ENCODE measurements around the gene ATXN1.

Gene ATXN1

DNA sequence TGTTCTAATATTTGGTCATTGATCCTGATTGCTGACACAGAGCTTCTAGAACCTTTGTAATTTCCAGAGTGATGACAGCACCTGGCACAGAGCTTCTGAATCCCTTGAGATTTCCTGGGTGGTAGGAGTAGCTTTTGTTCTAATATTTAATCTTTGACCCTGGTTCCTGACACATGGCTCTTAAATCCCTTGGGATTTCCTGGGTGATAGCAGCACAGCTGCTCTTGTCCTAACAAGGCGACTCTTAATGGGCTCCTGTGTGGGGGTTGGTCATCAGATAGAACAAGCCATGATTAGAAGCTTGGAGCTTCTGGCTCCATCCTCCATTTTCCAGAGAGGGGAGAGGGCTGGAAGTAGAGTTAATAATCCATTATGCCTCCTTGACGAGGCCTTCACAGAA lies 504.5 kb downstream of the ATXN1 start:
- H2BK15ac ChIP-seq (ENCODE audit: low read length), result no peak overlapping the region
- no peak overlapping the region for H3K9ac ChIP-seq (ENCODE audit: low read depth, low read length, poor library complexity)
- no peak overlapping the region for H2BK12ac ChIP-seq (ENCODE audit: low read length)
- no peak overlapping the region for H3K4me3 ChIP-seq (ENCODE audit: low read length in 2 of 2)
- no peak overlapping the region for H4K91ac ChIP-seq (ENCODE audit: low read depth, low read length, poor library complexity)
- H3K14ac ChIP-seq (ENCODE audit: low read length), result no peak overlapping the region
- no peak overlapping the region for H3K23ac ChIP-seq (ENCODE audit: low read depth, low read length, poor library complexity)
- no peak overlapping the region for H4K8ac ChIP-seq (ENCODE audit: low read depth, low read length)
- no peak overlapping the region for H2BK120ac ChIP-seq (ENCODE audit: low read depth, low read length)
- no peak overlapping the region for H2AK5ac ChIP-seq (ENCODE audit: low read depth, low read length)
- peaks cover 2 to 5% of the 10 kb centered on the region in 2 donors for H3K4me1 ChIP-seq (ENCODE audit: control insufficient read depth in 2 of 2, insufficient read depth in 1 of 2, low read depth in 1 of 2, low read length in 2 of 2)
- no peaks in the 10 kb centered on the region for H3K36me3 ChIP-seq (replicated peaks in 1 of 2; ENCODE audit: control insufficient read depth in 2 of 2, insufficient read depth in 2 of 2, low read length in 2 of 2)
- peaks cover 0 to 1% of the 10 kb centered on the region in 2 donors for H3K9me3 ChIP-seq (replicated peaks in 1 of 2; ENCODE audit: control insufficient read depth in 2 of 2, insufficient read depth in 1 of 2, low read depth in 1 of 2, low read length in 2 of 2)
- no peak overlapping the region for H2BK5ac ChIP-seq (ENCODE audit: low read length)
- H3K4ac ChIP-seq (ENCODE audit: low read length), result no peak overlapping the region
- H3K18ac ChIP-seq (ENCODE audit: low read length), result no peak overlapping the region
- no peaks in the 10 kb centered on the region for H3K27me3 ChIP-seq (ENCODE audit: control insufficient read depth in 3 of 3, insufficient read depth in 3 of 3, low read depth in 1 of 3, low read length in 3 of 3)
- no peak overlapping the region for H2AFZ ChIP-seq (ENCODE audit: low read length)
- H3K27ac ChIP-seq (replicated peaks; ENCODE audit: low read length), result no peak overlapping the region
- no peak for DNase-seq (ENCODE audit: low spot score)
- no peaks in the 10 kb centered on the region for H3K79me1 ChIP-seq (ENCODE audit: low read depth, low read length)
- H3K4me2 ChIP-seq (ENCODE audit: insufficient read depth, low read length, poor library complexity, severe bottlenecking), result no peak overlapping the region
- no CpG with 5 or more reads among the region's 2 CpGs for WGBS, 2 donors (ENCODE audit: extremely low coverage in 2 of 2, insufficient read length in 2 of 2, insufficient replicate concordance in 1 of 2)

DNA sequence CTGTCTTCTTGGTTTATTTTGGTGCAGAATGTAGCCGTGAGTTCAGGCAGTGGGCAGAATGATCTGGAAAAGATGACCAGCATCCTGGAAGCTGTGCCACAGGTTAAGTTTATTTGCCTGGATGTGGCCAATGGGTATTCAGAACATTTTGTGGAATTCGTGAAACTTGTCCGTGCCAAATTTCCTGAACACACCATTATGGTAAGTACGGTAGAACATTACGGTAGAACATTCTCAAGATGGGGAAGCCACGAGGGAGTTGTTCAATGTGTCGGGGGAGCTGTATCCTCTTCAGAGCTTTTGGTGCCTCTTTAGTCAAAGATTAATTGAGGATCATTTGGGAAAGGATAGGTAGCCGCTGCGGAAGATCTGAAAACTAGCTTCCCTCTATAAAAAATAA lies 506.7 kb downstream of the ATXN1 start:
- no peak overlapping the region for H2BK12ac ChIP-seq (ENCODE audit: low read length)
- no peak overlapping the region for H3K4me2 ChIP-seq (ENCODE audit: insufficient read depth, low read length, poor library complexity, severe bottlenecking)
- H3K36me3 ChIP-seq (replicated peaks in 1 of 2; ENCODE audit: control insufficient read depth in 2 of 2, insufficient read depth in 2 of 2, low read length in 2 of 2), result no peaks in the 10 kb centered on the region
- no peak overlapping the region for H4K91ac ChIP-seq (ENCODE audit: low read depth, low read length, poor library complexity)
- H3K27me3 ChIP-seq (ENCODE audit: control insufficient read depth in 3 of 3, insufficient read depth in 3 of 3, low read depth in 1 of 3, low read length in 3 of 3), result peaks cover 0 to 6% (median 0%) of the 10 kb centered on the region in 3 experiments
- H2BK15ac ChIP-seq (ENCODE audit: low read length), result no peak overlapping the region
- peaks cover 2 to 10% of the 10 kb centered on the region in 2 donors for H3K4me1 ChIP-seq (ENCODE audit: control insufficient read depth in 2 of 2, insufficient read depth in 1 of 2, low read depth in 1 of 2, low read length in 2 of 2)
- H2BK5ac ChIP-seq (ENCODE audit: low read length), result no peak overlapping the region
- H3K4ac ChIP-seq (ENCODE audit: low read length), result no peak overlapping the region
- no peaks in the 10 kb centered on the region for H3K79me1 ChIP-seq (ENCODE audit: low read depth, low read length)
- H3K9me3 ChIP-seq (replicated peaks in 1 of 2; ENCODE audit: control insufficient read depth in 2 of 2, insufficient read depth in 1 of 2, low read depth in 1 of 2, low read length in 2 of 2), result peaks cover 0 to 1% of the 10 kb centered on the region in 2 donors
- no peak overlapping the region for H3K9ac ChIP-seq (ENCODE audit: low read depth, low read length, poor library complexity)
- DNase-seq (ENCODE audit: low spot score), result no peak
- no peak overlapping the region for H3K23ac ChIP-seq (ENCODE audit: low read depth, low read length, poor library complexity)
- no peak overlapping the region for H2BK120ac ChIP-seq (ENCODE audit: low read depth, low read length)
- no CpG with 5 or more reads among the region's 9 CpGs for WGBS, 2 donors (ENCODE audit: extremely low coverage in 2 of 2, insufficient read length in 2 of 2, insufficient replicate concordance in 1 of 2)
- H3K14ac ChIP-seq (ENCODE audit: low read length), result no peak overlapping the region
- no peak overlapping the region for H3K27ac ChIP-seq (replicated peaks; ENCODE audit: low read length)
- no peak overlapping the region for H3K4me3 ChIP-seq (ENCODE audit: low read length in 2 of 2)
- H2AFZ ChIP-seq (ENCODE audit: low read length), result no peak overlapping the region
- H3K18ac ChIP-seq (ENCODE audit: low read length), result no peak overlapping the region
- H2AK5ac ChIP-seq (ENCODE audit: low read depth, low read length), result no peak overlapping the region
- no peak overlapping the region for H4K8ac ChIP-seq (ENCODE audit: low read depth, low read length)

DNA sequence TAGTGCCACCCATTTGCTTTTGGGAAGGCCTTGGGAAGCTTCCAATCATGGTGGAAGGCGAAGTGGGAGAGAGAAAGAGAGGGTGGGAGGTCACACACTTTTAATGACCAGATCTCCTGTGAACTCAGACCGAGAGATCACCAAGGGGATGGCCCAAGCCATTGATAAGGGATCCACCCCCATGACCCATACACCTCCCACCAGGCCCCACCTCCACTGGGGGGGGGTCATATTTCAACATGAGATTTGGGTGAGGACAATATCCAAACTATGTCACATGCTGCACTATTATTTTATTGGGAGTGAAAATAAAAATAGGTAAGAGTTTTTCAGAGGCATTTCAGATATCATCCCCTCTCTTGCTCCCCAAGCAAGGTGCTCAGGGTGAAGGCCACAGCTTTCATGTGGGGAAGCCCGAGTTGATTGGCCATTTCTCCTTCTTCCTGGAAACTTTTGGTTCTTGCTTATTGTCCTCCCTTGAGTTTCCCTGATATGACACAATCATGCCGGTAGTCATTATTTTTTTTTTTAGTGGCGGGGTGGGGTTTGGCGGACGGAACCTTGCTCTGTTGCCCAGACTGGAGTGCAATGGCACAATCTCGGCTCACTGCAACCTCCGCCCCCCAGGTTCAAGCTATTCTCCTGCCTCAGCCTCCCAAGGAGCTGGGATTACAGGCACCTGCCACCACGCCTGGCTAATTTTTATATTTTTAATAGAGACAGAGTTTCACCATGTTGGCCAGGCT lies 507.7 kb downstream of the ATXN1 start:
- Histone ChIP-seq H3K4me2 (ENCODE audit: insufficient read depth, low read length, poor library complexity, severe bottlenecking) (no peak overlapping the region), H3K9me3 (replicated peaks in 1 of 2; ENCODE audit: control insufficient read depth in 2 of 2, insufficient read depth in 1 of 2, low read depth in 1 of 2, low read length in 2 of 2) (peaks cover 0 to 1% of the 10 kb centered on the region in 2 donors), H4K91ac (ENCODE audit: low read depth, low read length, poor library complexity) (no peak overlapping the region), H2BK120ac (ENCODE audit: low read depth, low read length) (no peak overlapping the region), H3K23ac (ENCODE audit: low read depth, low read length, poor library complexity) (no peak overlapping the region), H3K27me3 (ENCODE audit: control insufficient read depth in 3 of 3, insufficient read depth in 3 of 3, low read depth in 1 of 3, low read length in 3 of 3) (peaks cover 0 to 6% (median 0%) of the 10 kb centered on the region in 3 experiments), H3K4me1 (ENCODE audit: control insufficient read depth in 2 of 2, insufficient read depth in 1 of 2, low read depth in 1 of 2, low read length in 2 of 2) (peaks cover under 1 to 7% of the 10 kb centered on the region in 2 donors), H3K14ac (ENCODE audit: low read length) (no peak overlapping the region), H3K36me3 (replicated peaks in 1 of 2; ENCODE audit: control insufficient read depth in 2 of 2, insufficient read depth in 2 of 2, low read length in 2 of 2) (no peaks in the 10 kb centered on the region), H2BK15ac (ENCODE audit: low read length) (no peak overlapping the region), H3K27ac (replicated peaks; ENCODE audit: low read length) (no peak overlapping the region), H2BK12ac (ENCODE audit: low read length) (no peak overlapping the region), H2AK5ac (ENCODE audit: low read depth, low read length) (no peak overlapping the region), H3K79me1 (ENCODE audit: low read depth, low read length) (no peaks in the 10 kb centered on the region), H3K4ac (ENCODE audit: low read length) (no peak overlapping the region), H3K9ac (ENCODE audit: low read depth, low read length, poor library complexity) (no peak overlapping the region), H2AFZ (ENCODE audit: low read length) (no peak overlapping the region), H4K8ac (ENCODE audit: low read depth, low read length) (no peak overlapping the region), H3K18ac (ENCODE audit: low read length) (no peak overlapping the region), H2BK5ac (ENCODE audit: low read length) (no peak overlapping the region), H3K4me3 (ENCODE audit: low read length in 2 of 2) (no peak overlapping the region)
- no peak for DNase-seq (ENCODE audit: low spot score)
- whole genome bisulfite sequencing, 2 donors (ENCODE audit: extremely low coverage in 2 of 2, insufficient read length in 2 of 2, insufficient replicate concordance in 1 of 2), result no CpG with 5 or more reads among the region's 10 CpGs

GRCh38 chr6:16252686-16253299 lies 508.5 kb downstream of the ATXN1 start:
- WGBS, 2 donors (ENCODE audit: extremely low coverage in 2 of 2, insufficient read length in 2 of 2, insufficient replicate concordance in 1 of 2), result no CpG with 5 or more reads among the region's 2 CpGs
- Histone ChIP-seq H2BK5ac (ENCODE audit: low read length) (no peak overlapping the region), H2BK15ac (ENCODE audit: low read length) (no peak overlapping the region), H2AK5ac (ENCODE audit: low read depth, low read length) (no peak overlapping the region), H3K14ac (ENCODE audit: low read length) (no peak overlapping the region), H3K4me1 (ENCODE audit: control insufficient read depth in 2 of 2, insufficient read depth in 1 of 2, low read depth in 1 of 2, low read length in 2 of 2) (peaks cover 0 to 8% of the 10 kb centered on the region in 2 donors), H3K9ac (ENCODE audit: low read depth, low read length, poor library complexity) (no peak overlapping the region), H3K27ac (replicated peaks; ENCODE audit: low read length) (no peak overlapping the region), H3K18ac (ENCODE audit: low read length) (no peak overlapping the region), H2BK120ac (ENCODE audit: low read depth, low read length) (no peak overlapping the region), H3K27me3 (ENCODE audit: control insufficient read depth in 3 of 3, insufficient read depth in 3 of 3, low read depth in 1 of 3, low read length in 3 of 3) (peaks cover 0 to 6% (median 0%) of the 10 kb centered on the region in 3 experiments), H3K4me3 (ENCODE audit: low read length in 2 of 2) (no peak overlapping the region), H2AFZ (ENCODE audit: low read length) (no peak overlapping the region), H3K23ac (ENCODE audit: low read depth, low read length, poor library complexity) (no peak overlapping the region), H3K4ac (ENCODE audit: low read length) (no peak overlapping the region), H2BK12ac (ENCODE audit: low read length) (no peak overlapping the region), H4K8ac (ENCODE audit: low read depth, low read length) (no peak overlapping the region), H3K79me1 (ENCODE audit: low read depth, low read length) (no peaks in the 10 kb centered on the region), H4K91ac (ENCODE audit: low read depth, low read length, poor library complexity) (no peak overlapping the region), H3K4me2 (ENCODE audit: insufficient read depth, low read length, poor library complexity, severe bottlenecking) (no peak overlapping the region), H3K9me3 (replicated peaks in 1 of 2; ENCODE audit: control insufficient read depth in 2 of 2, insufficient read depth in 1 of 2, low read depth in 1 of 2, low read length in 2 of 2) (peaks cover 0 to under 1% of the 10 kb centered on the region in 2 donors), H3K36me3 (replicated peaks in 1 of 2; ENCODE audit: control insufficient read depth in 2 of 2, insufficient read depth in 2 of 2, low read length in 2 of 2) (no peaks in the 10 kb centered on the region)
- no peak for DNase-seq (ENCODE audit: low spot score)
